Subcutaneous abdominal adipose tissue (tissue), 5 donors: ENCODE results near the gene C11orf54.
A peak's percentile ranks its signal among the peaks of the same experiment; 100 is the strongest.
"Not testable (repeated sequence)": the region's sequence is repeated elsewhere in the genome, so short reads cannot be mapped to it uniquely, and the experiment has no call there.

ENCODE experiments used
- H3K27ac ChIP-seq: one replicate; pipeline ENCODE4 v1.7.0; 2013; ENCODE audit warnings: low read depth, mild to moderate bottlenecking, inconsistent platforms, low read length, moderate library complexity
- H3K27me3 ChIP-seq, 5 donors: one replicate each; pipeline ENCODE4 v1.7.0; 2013; ENCODE audit warnings: low read length in 5 of 5, inconsistent platforms in 1 of 5; ENCODE audit not compliant: control insufficient read depth in 5 of 5, insufficient read depth in 4 of 5
- H3K36me3 ChIP-seq, 5 donors: one replicate each; pipeline ENCODE4 v1.7.0; 2013; ENCODE audit warnings: low read length in 5 of 5; ENCODE audit not compliant: control insufficient read depth in 5 of 5, insufficient read depth in 5 of 5
- H3K4me1 ChIP-seq, 5 donors: one replicate each; pipeline ENCODE4 v1.7.0; 2013; ENCODE audit warnings: low read length in 5 of 5, mild to moderate bottlenecking in 3 of 5, moderate library complexity in 1 of 5; ENCODE audit not compliant: control insufficient read depth in 5 of 5, insufficient read depth in 5 of 5
- H3K4me3 ChIP-seq, 5 donors: one replicate each; pipeline ENCODE4 v1.7.0; 2013; ENCODE audit warnings: low read length in 5 of 5, low read depth in 1 of 5
- H3K9ac ChIP-seq, 5 donors: one replicate each; pipeline ENCODE4 v1.7.0; 2013; ENCODE audit warnings: low read length in 5 of 5, mild to moderate bottlenecking in 4 of 5, moderate library complexity in 3 of 5
- H3K9me3 ChIP-seq, 5 donors: one replicate each; pipeline ENCODE4 v1.7.0; 2013; ENCODE audit warnings: low read length in 5 of 5; ENCODE audit not compliant: control insufficient read depth in 5 of 5
- donor health status: healthy.
- donor health status: healthy.
- donor health status: healthy.
- donor health status: healthy.
- donor health status: healthy.

C11orf54 gene

DNA sequence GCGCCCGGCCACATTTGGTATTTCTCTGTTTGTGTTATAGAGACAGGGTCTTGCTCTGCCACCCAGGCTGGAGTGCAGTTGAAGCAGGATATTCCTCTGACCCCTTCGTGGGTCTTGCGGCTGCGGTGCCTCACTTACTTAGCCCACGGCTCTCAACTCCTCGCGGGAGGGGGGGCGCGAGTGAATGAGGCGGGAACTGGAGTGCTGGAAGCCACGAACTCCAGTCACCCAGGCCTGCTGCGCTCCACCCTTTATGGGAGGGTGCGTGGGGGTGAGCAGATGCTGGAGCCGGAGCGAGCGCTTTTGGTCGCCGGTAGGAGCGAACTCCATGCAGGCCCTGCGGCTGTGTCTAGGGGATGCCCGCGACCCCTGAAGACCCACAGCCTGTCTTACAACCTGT lies 1.8 kb downstream of the C11orf54 start:
- Histone ChIP-seq H3K36me3 (peaks cover under 1 to 13% (median 8%) of the 10 kb centered on the region in 5 donors), H3K9ac (no peak overlapping the region), H3K4me1 (peaks cover 0 to 38% (median 30%) of the 10 kb centered on the region in 5 donors), H3K9me3 (no peaks in the 10 kb centered on the region), H3K4me3 (no peak overlapping the region), H3K27me3 (no peaks in the 10 kb centered on the region), H3K27ac (no peak overlapping the region)

DNA sequence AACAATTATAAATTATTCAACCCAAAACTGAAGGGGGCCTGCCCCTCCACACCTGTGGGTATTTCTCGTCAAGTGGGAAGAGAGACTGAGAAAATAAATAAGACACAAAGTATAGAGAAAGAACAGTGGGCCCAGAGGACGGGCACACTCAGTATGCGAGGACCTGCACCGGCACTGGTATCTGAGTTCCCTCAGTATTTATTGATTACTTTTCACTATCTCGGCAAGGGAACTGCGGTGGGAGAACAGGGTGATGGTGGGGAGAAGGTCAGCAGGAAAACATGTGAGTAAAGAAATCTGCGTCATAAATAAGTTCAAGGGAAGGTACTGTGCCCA lies 3.2 kb downstream of the C11orf54 start:
- Histone ChIP-seq H3K36me3 (peaks cover under 1 to 8% (median 4%) of the 10 kb centered on the region in 5 donors), H3K27ac (no peak overlapping the region), H3K4me3 (no peak overlapping the region), H3K4me1 (peaks cover 0 to 25% (median 18%) of the 10 kb centered on the region in 5 donors), H3K9me3 (no peaks in the 10 kb centered on the region), H3K27me3 (no peaks in the 10 kb centered on the region), H3K9ac (peak overlapping the region in 2 of 5 donors; percentile 7 to 41)

DNA sequence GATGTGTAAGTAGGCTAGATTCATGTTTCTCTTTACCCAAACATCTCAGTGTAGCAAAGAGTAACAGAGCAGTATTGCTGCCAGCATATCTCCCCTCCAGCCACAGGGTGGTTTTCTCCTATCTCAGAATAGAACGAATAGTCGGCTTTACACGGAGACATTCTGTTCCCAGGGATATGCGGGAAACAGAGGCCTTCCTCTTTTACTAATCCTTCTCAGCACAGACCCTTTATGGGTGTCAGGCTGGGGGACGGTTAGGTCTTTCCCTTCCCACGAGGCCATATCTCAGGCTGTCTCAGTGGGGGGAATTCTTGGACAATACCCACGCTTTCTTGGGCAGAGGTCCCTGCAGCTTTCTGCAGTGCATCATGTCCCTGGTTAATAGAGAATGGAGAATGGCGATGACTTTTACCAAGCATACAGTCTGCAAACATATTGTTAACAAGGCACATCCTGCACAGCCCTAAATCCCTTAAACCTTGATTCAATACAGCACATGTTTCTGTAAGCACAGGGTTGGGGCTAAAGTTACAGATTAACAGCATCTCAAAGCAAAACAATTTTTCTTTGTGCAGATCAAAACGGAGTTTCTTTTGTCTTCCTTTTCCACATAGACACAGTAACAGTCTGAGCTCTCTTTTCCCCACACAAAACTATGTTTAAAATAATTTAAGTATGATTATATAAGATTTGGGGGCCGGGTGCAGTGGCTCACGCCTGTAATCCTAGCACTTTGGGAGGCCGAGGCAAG lies 3.7 kb downstream of the C11orf54 start:
- not testable (repeated sequence) for H3K36me3 ChIP-seq, H3K27ac ChIP-seq, H3K9me3 ChIP-seq, H3K4me3 ChIP-seq, H3K27me3 ChIP-seq
- Histone ChIP-seq H3K4me1 (peaks cover 0 to 20% (median 13%) of the 10 kb centered on the region in 5 donors), H3K9ac (peak overlapping the region in 1 of 5 donors; percentile 41)

DNA sequence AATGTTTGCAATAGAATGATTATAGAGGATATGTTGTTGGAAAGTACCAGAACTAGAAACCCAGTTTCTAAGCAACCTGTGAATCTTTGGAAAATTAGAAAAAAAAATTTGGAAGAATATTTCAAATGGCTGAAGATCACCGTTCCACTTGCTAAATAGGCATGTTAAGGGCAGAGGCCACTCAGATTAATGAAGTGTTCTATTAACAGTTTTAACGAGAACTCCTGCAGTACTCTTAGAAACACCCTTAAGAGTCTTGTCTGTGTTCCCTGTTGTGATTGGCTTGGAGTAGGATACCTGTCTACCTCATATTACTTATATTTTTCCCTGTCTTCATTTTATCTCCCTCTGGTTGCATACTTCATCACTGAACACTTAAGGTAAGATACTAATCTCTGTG lies 4.6 kb downstream of the C11orf54 start:
- Histone ChIP-seq H3K27ac (no peak overlapping the region), H3K4me3 (no peak overlapping the region), H3K27me3 (no peaks in the 10 kb centered on the region), H3K36me3 (peaks cover 3 to 9% (median 7%) of the 10 kb centered on the region in 5 donors), H3K4me1 (peaks cover 0 to 16% (median 9%) of the 10 kb centered on the region in 5 donors), H3K9me3 (no peaks in the 10 kb centered on the region), H3K9ac (no peak overlapping the region)

DNA sequence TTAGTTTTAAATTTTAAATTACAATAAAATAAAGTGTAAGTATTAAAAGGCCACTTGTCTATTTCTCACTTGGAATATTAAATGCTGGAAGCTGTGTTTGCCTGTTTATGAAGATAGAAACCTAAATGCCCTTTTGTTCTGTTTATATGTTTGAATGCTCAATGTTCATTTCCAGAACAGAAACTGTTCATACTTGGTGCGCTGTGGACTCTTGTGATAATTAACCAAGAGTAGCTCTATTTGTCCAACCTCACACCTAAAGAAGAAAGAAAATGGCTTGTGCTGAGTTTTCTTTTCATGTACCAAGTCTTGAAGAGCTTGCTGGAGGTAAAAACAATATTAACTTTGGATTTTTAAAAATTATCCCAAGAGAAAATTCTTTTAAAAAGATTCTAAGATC lies 5.7 kb downstream of the C11orf54 start:
- Histone ChIP-seq H3K4me3 (no peak overlapping the region), H3K9me3 (no peaks in the 10 kb centered on the region), H3K9ac (no peak overlapping the region), H3K4me1 (peaks cover 0 to 12% (median 7%) of the 10 kb centered on the region in 5 donors), H3K36me3 (peaks cover 3 to 9% (median 7%) of the 10 kb centered on the region in 5 donors), H3K27me3 (no peaks in the 10 kb centered on the region), H3K27ac (no peak overlapping the region)

DNA sequence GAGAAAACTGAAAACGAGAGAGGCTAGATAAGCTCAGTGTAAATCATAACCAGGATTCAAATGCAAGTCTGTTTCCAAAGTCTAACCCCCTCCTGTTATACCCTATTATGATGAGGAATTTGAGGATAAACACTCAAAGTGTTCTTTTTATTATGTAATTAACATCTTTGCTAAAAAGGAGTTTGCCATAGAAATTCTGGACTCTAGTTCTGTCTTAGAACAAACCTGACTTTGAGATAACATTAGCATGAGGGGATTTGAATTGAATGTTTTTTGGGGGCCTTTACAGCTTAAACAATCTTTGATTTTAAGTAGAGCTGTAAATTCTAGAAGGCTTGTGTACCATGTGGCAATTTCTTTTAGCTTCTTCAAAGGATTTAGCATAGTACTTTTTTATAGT lies 9.5 kb downstream of the C11orf54 start:
- Histone ChIP-seq H3K9me3 (no peaks in the 10 kb centered on the region), H3K36me3 (peaks cover 11 to 21% (median 13%) of the 10 kb centered on the region in 5 donors), H3K9ac (no peak overlapping the region), H3K27me3 (no peaks in the 10 kb centered on the region), H3K4me3 (no peak overlapping the region), H3K27ac (no peak overlapping the region), H3K4me1 (no peaks in the 10 kb centered on the region)

DNA sequence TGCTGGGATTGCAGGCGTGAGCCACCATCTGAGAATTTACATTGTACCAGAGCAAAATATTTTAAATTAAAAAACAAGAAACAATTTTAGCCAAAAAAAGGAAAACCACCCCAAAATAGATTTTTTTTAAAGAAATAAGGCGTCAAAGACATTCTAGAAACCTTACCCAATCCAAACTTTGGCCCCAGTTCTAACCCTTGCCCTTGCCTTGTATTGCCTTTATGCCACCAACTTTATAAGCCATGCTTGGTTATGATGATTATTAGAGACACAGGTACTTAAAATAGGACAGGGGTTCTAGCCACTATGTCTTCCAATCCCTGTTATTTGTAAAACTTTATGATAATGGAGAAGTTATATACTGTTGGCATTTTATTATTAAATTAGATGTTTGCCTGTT lies 11.8 kb downstream of the C11orf54 start:
- Histone ChIP-seq H3K27ac (no peak overlapping the region), H3K9me3 (no peaks in the 10 kb centered on the region), H3K4me1 (no peaks in the 10 kb centered on the region), H3K9ac (no peak overlapping the region), H3K36me3 (peaks cover 30 to 35% (median 33%) of the 10 kb centered on the region in 5 donors), H3K27me3 (no peaks in the 10 kb centered on the region), H3K4me3 (no peak overlapping the region)

DNA sequence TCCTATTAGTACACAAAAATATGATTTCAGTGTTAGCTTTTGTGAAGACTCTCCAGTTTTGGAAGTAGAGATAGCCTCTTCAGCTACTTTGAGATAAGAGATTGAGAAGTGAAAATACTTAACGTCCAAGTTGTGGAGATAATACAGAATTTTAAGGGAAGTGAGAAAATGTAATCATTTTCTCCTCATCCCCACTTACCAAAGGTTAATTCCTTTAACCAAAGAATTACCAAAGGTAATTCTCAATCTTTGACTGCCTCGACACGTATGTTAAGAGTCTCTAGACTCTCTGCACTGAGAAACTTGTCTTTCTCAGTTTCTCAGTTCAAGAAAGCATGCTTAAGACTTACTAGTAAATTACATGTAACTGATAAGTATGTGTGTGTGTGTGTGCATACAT lies 15.3 kb downstream of the C11orf54 start:
- no peaks in the 10 kb centered on the region for H3K4me1 ChIP-seq
- H3K4me3 ChIP-seq: no peak overlapping the region
- no peaks in the 10 kb centered on the region for H3K9me3 ChIP-seq
- H3K27ac ChIP-seq: no peak overlapping the region
- no peak overlapping the region for H3K9ac ChIP-seq
- no peaks in the 10 kb centered on the region for H3K27me3 ChIP-seq
- peaks cover 34 to 63% (median 54%) of the 10 kb centered on the region in 5 donors for H3K36me3 ChIP-seq

DNA sequence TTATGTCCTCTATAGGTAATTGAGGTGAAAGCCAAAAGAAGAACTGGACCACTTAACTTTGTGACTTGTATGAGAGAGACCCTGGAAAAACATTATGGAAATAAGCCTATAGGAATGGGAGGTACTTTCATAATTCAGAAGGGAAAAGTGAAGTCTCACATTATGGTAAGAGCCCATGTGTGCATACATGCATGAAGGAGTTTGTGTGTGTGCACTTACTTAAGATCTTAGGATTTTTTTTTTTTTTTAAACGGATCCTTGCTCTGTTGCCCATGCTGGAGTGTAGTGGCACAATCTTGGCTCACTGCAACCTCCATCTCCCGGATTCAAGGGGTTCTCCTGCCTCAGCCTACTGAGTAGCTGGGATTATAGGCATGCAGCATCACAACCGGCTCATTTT lies 15.8 kb downstream of the C11orf54 start:
- Histone ChIP-seq H3K27me3 (no peaks in the 10 kb centered on the region), H3K4me3 (no peak overlapping the region), H3K27ac (no peak overlapping the region), H3K9ac (no peak overlapping the region), H3K9me3 (no peaks in the 10 kb centered on the region), H3K4me1 (no peaks in the 10 kb centered on the region), H3K36me3 (peaks cover 32 to 68% (median 57%) of the 10 kb centered on the region in 5 donors)

DNA sequence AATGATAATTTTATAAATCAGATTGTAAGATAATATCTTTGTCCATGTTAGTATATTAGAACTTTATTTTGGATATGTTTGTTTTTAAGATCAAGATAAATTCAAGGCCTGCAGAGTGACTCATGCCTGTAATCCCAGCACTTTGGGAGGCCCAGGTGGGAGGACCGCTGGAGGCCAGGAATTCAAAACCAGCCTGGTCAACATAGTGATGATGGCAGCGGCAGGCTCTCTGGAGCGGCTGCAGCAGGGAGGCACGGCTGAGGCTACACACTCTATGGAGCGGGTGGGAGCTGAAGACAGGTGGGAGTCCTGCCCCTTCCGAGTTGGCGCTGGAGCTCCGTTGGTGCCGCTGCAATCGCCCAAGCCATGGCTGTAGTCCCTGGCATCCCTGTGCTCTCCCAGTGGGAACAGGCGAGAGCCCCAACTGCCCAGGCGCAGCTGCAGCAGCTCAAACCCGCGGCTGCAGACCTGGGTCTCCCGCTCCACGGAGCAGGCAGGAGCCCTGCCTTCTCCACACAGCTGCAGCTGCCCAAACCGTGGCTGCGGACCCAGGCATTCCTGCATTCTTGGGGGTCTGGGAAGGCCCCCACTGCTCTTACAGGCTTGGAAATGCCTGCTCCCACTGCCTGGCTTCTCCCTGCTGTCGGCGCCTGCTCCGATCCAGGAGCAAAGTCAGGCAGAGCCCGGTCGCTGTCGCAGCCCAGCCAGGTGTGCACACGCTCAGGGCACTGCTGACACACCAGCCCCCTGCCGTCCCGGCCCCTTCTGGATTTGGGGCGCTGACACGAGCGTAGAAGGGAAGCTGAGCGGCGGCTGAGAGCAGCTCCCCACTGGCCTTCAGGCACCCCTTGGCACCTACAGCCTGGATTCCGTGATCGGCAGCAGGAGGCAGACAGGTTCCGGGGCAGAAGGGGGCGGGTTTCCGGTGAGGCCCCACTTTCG lies 16.7 kb downstream of the C11orf54 start:
- Histone ChIP-seq H3K27ac (no peak overlapping the region), H3K36me3 (peaks cover 38 to 73% (median 64%) of the 10 kb centered on the region in 5 donors), H3K27me3 (no peaks in the 10 kb centered on the region), H3K9me3 (no peaks in the 10 kb centered on the region), H3K9ac (no peak overlapping the region), H3K4me3 (no peak overlapping the region), H3K4me1 (no peaks in the 10 kb centered on the region)
